GM15510 (cell line): ENCODE measurements around the gene PCDHA3.

Source experiments
- POLR2A ChIP-seq: IDR thresholded peaks from 3 replicates; pipeline ENCODE4 v1.6.1; 2011; ENCODE audit warnings: borderline replicate concordance; ENCODE audit not compliant: insufficient read length; ENCODE audit errors: extremely low read depth

The PCDHA3 gene

GRCh38 chr5:140800816-140801493 is at the start of gene PCDHA3:
Gene PCDHA3 (plus strand): TSS chr5:140801057.
- TF ChIP-seq POLR2A = no peak

GRCh38 chr5:140753561-140753960 is 47.3 kb upstream of the PCDHA3 start:
- no peak for TF ChIP-seq POLR2A

GRCh38 chr5:140764177-140764973 is 36.5 kb upstream of the PCDHA3 start:
- TF ChIP-seq POLR2A = no peak

GRCh38 chr5:140767444-140767843 is 33.4 kb upstream of the PCDHA3 start:
- no peak for TF ChIP-seq POLR2A

GRCh38 chr5:140780512-140780911 is 20.3 kb upstream of the PCDHA3 start:
- no peak for TF ChIP-seq POLR2A

GRCh38 chr5:140785905-140786686 is 14.8 kb upstream of the PCDHA3 start, which contains the start of gene PCDHA1:
Gene PCDHA1 (plus strand): TSS chr5:140786140.
- no peak for TF ChIP-seq POLR2A

GRCh38 chr5:140791089-140791488 is 9.8 kb upstream of the PCDHA3 start:
- no peak for TF ChIP-seq POLR2A

- TF ChIP-seq POLR2A = no peak
Observed at GRCh38 chr5:140794595-140795258, 6.1 kb upstream of the PCDHA3 start, which contains the start of gene PCDHA2. Gene PCDHA2 (plus strand): TSS chr5:140794852.

- TF ChIP-seq POLR2A = no peak
Observed at GRCh38 chr5:140795259-140795641, 5.6 kb upstream of the PCDHA3 start.

- TF ChIP-seq POLR2A = no peak
Observed at GRCh38 chr5:140796718-140797095, 4.2 kb upstream of the PCDHA3 start.

- no peak for TF ChIP-seq POLR2A
Observed at GRCh38 chr5:140801494-140801841, 611 bp downstream of the PCDHA3 start.

GRCh38 chr5:140802781-140803271 is 2.0 kb downstream of the PCDHA3 start:
- TF ChIP-seq POLR2A = no peak

- TF ChIP-seq POLR2A = no peak
Observed at GRCh38 chr5:140806834-140807775, 6.2 kb downstream of the PCDHA3 start, which contains the start of gene PCDHA4. Gene PCDHA4 (plus strand): TSS chr5:140807068.
